Stimulated activated CD4-positive, alpha-beta T cell treated with anti-CD3 and anti-CD28 coated beads, Interleukin-2, amount 100 ng/mL, for 24 hours (primary cell): ENCODE measurements around the gene GRIN2A.

ENCODE experiments used
- DNase-seq, 2 donors: peaks; one replicate each; pipeline ENCODE4 v3.0.0-alpha.2; 2020

GRIN2A gene

DNA sequence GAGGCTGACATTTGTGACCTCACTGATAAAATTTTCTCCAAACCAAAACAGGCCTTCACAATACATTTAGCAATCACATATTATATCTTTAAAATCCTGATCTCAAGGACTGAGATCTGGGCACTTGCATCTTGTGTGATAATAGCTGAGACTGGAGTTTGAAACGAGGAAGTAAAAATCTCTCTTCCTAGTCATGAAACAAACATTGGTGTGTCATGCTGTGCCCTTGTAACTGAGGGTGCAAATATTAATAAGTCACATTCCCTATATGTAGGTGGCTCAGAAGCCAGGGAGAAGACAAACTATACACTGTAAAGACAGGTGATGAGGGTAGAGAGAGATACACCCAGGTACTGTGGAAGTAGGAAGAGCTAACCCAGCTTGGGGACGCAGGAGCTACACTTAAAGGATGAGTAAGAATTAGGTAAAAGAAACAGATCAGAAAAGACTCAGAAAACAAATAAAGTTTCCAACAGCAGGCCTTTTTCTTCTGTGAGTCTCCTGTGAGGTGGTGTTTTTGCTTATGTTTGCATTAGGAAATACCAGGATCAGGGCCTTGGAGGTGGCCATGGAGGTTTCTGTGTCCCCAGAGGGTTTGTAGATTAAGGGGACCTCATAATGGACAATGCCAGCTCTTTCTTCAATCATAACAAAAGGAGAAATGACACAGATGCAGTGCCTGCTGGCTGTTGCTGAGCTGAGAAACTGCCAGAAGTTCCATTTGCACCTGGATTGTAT is 335.7 kb downstream of the GRIN2A start:
- no peak for DNase-seq

DNA sequence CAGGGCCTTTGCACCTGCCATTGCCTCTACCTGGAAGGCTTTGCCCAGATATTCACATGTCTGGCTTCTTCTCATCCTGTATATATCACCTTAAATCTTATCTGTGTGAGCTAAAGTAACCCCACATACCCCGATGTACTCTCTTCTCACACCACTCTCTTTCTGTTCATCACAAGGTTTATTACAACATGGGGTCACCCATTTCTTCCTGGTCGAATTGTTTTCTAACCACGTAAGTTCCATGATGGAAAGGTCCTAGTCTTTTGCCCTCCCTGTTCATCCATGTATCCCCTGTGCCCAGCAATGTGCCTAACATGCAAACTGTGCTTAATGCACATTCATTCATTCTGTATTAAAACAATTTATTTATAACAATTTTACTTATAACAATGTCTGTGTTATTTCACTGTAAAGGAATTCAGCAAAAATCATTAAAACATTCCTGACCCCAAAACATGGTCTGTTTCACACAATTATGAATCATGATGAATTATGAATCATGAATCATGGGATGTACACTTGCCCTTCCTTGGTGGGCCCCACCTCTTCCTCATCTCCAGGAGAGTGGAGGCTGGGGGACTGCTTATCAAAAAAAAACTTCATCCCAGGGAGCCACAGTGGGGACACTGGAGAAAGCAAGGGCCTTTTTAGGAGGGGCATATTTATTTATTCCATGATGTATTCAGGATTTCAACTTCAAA is 336.4 kb downstream of the GRIN2A start:
- DNase-seq = no peak

GRCh38 chr16:9844361-9844760 is 337.9 kb downstream of the GRIN2A start:
- no peak for DNase-seq

- DNase-seq = no peak
These were observed 338.7 kb downstream of the GRIN2A start for GRCh38 chr16:9843424-9844018.

DNA sequence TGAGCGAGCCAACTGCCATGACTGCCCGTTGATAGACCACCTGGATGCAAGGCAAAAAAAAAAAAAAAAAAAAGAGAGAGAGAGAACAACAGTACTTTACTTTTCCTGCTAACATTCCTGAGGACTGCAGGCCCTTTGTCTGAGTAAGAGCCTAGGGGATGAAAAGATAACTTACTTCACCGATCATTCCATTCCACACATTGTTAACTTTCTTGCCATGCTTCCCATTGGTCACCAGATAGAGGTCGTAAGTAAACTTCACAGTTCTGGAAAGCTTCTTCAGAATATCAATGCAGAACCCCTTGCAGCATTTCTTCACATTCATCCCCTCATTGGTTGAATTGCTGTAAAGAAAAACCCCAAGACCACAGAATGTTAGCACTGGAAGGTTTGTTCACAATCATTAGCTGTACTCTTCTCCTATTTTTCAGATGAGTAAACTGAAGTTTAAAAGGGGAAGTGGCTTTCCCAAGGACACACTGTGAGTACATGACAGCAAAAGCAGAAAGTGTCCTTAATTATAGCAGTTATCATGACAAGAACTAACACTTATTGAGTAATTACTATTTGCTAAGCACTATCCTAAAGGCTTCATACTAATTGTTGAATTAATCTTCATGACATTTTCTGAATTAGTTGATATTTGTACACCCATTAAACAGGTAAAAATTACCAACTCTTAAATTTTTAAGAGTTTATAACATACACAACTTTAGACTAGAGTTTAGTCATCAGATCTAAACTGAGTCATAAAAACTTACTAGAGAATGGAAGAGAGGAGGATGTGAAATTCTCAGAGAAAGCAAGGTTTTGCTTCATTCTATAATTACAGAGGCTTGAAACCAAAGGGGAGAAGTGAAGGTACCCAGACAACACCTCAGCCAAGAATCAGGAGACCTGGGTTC is 341.2 kb downstream of the GRIN2A start:
- no peak for DNase-seq

- DNase-seq = no peak
These were observed 344.7 kb downstream of the GRIN2A start for GRCh38 chr16:9837481-9837880.

DNA sequence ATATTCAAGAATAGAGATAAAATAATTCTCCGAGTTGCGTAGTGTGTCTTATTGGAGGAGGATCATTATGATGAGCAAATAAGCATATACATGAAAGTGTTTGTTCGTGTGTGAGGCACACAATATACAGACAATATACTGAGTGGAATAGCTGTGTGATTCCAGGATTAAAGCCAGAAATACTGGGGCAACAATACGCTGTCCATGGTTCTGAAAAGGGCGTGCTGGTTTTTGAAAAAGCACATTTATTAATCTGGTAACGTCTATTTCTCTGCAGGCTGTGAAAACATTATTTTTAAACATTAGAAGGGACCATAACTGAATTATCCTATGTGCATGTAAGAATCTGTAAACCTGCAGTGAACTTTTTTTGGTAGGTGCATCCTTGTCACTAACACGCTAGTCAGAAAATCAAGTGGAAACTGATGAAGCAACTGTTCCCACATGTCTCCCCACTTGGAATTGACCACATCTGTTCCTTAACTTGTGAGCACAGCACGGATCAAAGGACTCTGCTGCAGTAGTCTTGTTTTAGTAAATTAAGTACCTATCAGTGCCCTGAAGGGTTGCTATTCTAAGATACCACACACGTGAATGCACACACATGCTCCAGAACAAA is 346.0 kb downstream of the GRIN2A start:
- no peak for DNase-seq

- no peak for DNase-seq
These were observed 355.0 kb downstream of the GRIN2A start for GRCh38 chr16:9827062-9827752.

GRCh38 chr16:9826656-9827055 is 355.6 kb downstream of the GRIN2A start:
- DNase-seq = no peak

GRCh38 chr16:9824200-9825068 is 357.8 kb downstream of the GRIN2A start:
- no peak for DNase-seq

DNA sequence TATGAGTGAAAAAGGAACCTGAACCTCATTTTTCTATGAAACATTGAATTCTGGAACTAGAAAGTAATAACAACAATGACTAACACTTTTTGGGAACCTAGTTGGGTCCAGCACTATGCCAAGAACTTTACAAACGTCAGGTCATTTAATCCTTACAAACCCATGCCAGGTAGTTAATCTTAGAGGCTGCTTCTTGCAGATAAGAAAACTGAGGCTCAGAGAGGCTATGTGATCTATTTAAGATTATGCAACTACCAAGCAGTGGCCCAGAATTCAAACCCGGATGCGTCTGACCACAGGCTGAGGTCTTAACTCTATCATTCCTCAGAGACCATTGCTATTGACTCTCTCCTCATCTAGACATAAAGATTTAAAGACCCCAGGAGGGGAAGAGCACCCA is 358.7 kb downstream of the GRIN2A start:
- no peak for DNase-seq

- DNase-seq = no peak
These were observed 360.3 kb downstream of the GRIN2A start for GRCh38 chr16:9821970-9822369.

DNA sequence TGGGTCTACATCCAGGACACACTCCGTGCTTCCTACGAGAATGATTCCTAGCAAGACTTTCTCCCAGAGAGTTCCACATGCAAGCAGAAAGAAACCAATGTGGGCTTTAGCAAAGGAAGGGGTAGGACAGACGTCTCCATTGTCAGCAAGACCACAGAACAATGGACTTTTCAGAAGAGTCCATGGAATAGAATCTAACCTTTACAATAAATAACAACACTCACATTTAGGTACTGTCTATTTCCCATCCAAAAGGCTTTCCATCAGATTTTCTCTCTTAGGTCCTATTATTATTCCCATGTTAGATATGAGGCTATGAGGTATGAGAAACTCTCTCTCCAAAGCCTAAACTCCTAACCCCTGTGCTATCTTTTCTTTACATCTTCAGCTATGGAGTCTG is 360.9 kb downstream of the GRIN2A start:
- no peak for DNase-seq

DNA sequence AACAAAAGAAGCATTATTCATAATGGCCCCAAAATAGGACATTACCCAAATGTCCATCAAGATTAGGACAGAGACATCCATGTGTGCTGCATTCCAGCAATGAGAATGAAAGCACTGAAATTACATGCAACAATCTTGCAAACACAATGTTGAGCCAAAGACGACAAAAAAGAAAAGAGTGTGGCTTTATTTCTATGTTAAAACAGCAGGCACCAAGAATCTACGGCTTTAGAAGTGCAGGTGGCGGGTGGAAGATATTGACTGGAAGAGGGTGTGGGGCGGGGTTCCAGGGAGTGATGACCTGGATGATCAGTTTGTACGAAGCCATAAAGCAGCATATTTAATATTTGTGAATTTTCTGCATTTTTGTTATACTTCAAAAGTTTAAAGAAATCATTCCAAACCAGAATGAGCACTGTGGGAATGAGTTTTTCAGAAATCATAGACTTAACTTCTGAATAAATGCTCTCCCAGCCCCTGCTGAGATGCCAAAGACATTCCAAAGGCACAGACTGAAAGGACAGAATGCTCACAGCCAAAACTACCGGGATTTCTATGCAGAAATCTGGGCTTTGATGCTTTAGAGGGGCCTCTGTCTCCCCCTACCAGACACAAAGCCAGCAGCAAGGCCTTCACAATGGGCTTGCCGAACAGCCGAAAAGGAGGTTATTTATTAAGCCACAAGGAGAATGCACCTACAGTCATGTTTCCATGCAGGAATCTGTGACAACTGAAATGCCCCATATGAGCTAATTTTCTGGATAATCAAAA is 361.6 kb downstream of the GRIN2A start:
- DNase-seq = no peak

- DNase-seq = no peak
These were observed 363.5 kb downstream of the GRIN2A start for GRCh38 chr16:9818702-9819101.

- no peak for DNase-seq
These were observed 364.6 kb downstream of the GRIN2A start for GRCh38 chr16:9817586-9817985.

GRCh38 chr16:9816644-9817043 is 365.6 kb downstream of the GRIN2A start:
- DNase-seq = no peak

GRCh38 chr16:9813665-9814064 is 368.6 kb downstream of the GRIN2A start:
- DNase-seq = no peak

DNA sequence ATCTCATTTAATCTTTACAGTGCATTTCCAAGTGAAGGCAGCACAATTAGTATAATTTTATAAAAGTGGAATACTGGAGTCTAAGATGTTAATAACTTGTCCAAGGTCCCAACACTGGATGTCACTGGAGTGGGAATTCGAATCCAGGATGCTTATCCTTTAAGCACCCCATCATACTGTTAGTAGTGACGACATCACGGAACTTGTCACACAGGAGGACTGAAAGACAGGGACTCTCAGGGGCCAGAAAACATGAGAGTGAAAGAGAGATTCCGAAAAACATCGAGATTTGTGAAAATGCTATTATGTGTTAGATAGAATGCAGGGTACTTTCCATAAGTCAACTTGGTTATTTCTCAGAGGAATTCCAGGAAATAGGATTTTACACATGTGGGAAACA is 374.0 kb downstream of the GRIN2A start:
- no peak for DNase-seq

DNA sequence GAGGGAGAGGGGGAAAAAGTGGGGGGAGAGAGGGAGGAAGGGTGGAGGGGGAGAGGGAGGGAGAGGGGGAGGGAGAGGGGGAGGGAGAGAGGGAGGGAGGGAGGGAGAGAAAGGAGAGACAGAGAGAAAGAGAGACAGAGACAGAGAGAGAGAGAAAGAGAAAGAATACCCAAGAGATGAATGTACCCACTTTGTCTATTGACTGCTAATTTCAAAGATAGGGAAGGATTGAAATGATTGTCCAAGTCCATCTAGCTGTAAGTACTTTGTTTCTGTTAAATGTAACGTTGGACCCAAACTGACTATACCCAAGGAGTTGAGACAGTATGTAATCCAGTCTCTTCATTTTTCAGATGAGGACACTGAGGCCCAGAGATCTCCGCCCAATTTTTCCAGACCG is 374.9 kb downstream of the GRIN2A start:
- DNase-seq = no peak
